NCI-H345 treated with DMSO at 0.1 percent for 48 hours (cell line): Measurements from ENCODE around the gene MIPEP.

Experiments
- DNase-seq: peaks from one replicate; lab custom pipeline; 2025; ENCODE audit not compliant: unreplicated experiment; lab: John Stamatoyannopoulos, UW

MIPEP gene

GRCh38 chr13:23688336-23688735 is 200.9 kb downstream of the MIPEP start:
- DNase-seq: no peak

- DNase-seq: no peak
Measured at GRCh38 chr13:23687614-23688013, 201.6 kb downstream of the MIPEP start.

- no peak for DNase-seq
Measured at GRCh38 chr13:23686948-23687347, 202.3 kb downstream of the MIPEP start.

- DNase-seq: no peak
Measured at GRCh38 chr13:23685416-23685815, 203.8 kb downstream of the MIPEP start.

GRCh38 chr13:23684647-23685046 is 204.6 kb downstream of the MIPEP start:
- no peak for DNase-seq

GRCh38 chr13:23683084-23683483 is 206.1 kb downstream of the MIPEP start:
- no peak for DNase-seq

GRCh38 chr13:23680845-23681669 is 208.1 kb downstream of the MIPEP start:
- no peak for DNase-seq
